Stomach (tissue), 4 donors: ENCODE results near the gene ACD.

Experiments
- POLR2A ChIP-seq, 4 donors: fragments of 450-650 bp; IDR thresholded peaks; one replicate each; pipeline ENCODE4 v1.6.1; 2016; ENCODE audit warnings: antibody characterized with exemption in 4 of 4, control low read depth in 2 of 4, mild to moderate bottlenecking in 1 of 4, moderate library complexity in 1 of 4
- POLR2AphosphoS5 ChIP-seq, 3 donors: sonication (generic); formaldehyde crosslinking; IDR thresholded peaks; one replicate each; pipeline ENCODE4 v1.6.1; 2016; ENCODE audit warnings: antibody characterized with exemption in 3 of 3
- TF ChIP-seq, protein P1 (sequence below), 7 experiments: fragments of 450-650 bp in 4 of 7; fragments of 200-600 bp in 3 of 7; sonication (generic) in 3 of 7; IDR thresholded peaks; one replicate each; pipeline ENCODE4 v1.5.1; 2016 to 2019; ENCODE audit warnings: antibody characterized with exemption in 7 of 7, control low read depth in 2 of 7, mild to moderate bottlenecking in 1 of 7

DNA sequence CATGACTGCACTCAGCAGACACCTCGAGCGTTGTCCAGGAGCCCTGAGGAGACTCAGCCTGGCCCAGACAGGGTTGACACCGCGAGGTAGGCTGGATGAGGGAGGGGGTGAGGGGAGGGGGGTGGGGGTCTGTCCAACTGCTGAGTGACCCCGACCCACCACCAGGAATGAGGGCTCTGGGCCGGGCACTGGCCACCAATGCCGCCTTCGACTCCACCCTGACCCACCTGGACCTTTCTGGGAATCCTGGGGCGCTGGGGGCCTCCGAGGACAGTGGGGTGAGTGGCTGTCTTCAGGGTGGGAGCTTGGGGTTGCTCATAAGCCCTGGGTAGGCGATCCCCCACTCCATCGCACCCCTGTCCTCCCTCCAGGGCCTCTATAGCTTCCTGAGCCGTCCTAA, 12.4 kb downstream of the ACD start:
- TF ChIP-seq, protein P1, sequence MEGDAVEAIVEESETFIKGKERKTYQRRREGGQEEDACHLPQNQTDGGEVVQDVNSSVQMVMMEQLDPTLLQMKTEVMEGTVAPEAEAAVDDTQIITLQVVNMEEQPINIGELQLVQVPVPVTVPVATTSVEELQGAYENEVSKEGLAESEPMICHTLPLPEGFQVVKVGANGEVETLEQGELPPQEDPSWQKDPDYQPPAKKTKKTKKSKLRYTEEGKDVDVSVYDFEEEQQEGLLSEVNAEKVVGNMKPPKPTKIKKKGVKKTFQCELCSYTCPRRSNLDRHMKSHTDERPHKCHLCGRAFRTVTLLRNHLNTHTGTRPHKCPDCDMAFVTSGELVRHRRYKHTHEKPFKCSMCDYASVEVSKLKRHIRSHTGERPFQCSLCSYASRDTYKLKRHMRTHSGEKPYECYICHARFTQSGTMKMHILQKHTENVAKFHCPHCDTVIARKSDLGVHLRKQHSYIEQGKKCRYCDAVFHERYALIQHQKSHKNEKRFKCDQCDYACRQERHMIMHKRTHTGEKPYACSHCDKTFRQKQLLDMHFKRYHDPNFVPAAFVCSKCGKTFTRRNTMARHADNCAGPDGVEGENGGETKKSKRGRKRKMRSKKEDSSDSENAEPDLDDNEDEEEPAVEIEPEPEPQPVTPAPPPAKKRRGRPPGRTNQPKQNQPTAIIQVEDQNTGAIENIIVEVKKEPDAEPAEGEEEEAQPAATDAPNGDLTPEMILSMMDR (IDR thresholded peaks at IDR 0.05): no peak
- TF ChIP-seq POLR2A (IDR thresholded peaks at IDR 0.05) (no peak), POLR2AphosphoS5 (IDR thresholded peaks at IDR 0.05) (no peak)
